Measurements from ENCODE around the gene ADGRG2. TPM values are rescaled to one million over a fixed set of nuclear protein-coding genes. Genes with fewer than 3 reads are reported as not detected.

The ADGRG2 gene
- total RNA-seq, 1 experiment from 2014 or later: 8.2 TPM

DNA sequence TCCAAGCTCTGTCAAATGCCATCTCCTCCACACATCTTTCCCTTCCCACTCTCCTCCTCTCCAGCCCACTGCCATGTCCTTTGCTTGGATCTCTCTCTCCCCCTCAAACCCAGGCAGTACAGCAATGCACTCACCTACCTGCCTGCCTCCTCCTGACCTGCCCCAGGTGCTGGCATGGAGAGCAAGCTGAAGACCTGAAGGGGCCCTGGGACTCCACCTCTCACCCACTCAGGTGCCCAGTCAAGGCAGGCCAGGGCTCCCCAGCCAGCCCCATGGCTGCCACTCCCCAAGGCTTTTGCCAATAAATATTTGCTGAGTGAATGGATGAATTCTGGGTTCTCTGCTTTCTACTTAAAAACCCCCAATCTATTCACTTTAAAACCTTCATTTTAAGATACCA lies 125.7 kb downstream of the ADGRG2 start:
- POLR2A ChIA-PET: no interaction called here
- TF ChIP-seq TCF7 (CRISPR knock-in tag; IDR thresholded peaks at IDR 0.05; ENCODE audit: low read depth): no peak
- TF ChIP-seq ZNF317 (CRISPR knock-in tag; IDR thresholded peaks at IDR 0.05; ENCODE audit: borderline replicate concordance, low read depth): no peak
- TF ChIP-seq NFE2L1 (CRISPR knock-in tag; IDR thresholded peaks at IDR 0.05): no peak
- no peak for TF ChIP-seq MXD4 (CRISPR knock-in tag; IDR thresholded peaks at IDR 0.05; ENCODE audit: borderline replicate concordance)
- TF ChIP-seq FOXP1 (CRISPR knock-in tag; IDR thresholded peaks at IDR 0.05; ENCODE audit: borderline replicate concordance): no peak
- TF ChIP-seq IRF2 (CRISPR knock-in tag; IDR thresholded peaks at IDR 0.05; ENCODE audit: borderline replicate concordance, low read depth): no peak
- no peak for TF ChIP-seq TEAD1 (CRISPR knock-in tag; IDR thresholded peaks at IDR 0.05)
- TF ChIP-seq, protein P1, sequence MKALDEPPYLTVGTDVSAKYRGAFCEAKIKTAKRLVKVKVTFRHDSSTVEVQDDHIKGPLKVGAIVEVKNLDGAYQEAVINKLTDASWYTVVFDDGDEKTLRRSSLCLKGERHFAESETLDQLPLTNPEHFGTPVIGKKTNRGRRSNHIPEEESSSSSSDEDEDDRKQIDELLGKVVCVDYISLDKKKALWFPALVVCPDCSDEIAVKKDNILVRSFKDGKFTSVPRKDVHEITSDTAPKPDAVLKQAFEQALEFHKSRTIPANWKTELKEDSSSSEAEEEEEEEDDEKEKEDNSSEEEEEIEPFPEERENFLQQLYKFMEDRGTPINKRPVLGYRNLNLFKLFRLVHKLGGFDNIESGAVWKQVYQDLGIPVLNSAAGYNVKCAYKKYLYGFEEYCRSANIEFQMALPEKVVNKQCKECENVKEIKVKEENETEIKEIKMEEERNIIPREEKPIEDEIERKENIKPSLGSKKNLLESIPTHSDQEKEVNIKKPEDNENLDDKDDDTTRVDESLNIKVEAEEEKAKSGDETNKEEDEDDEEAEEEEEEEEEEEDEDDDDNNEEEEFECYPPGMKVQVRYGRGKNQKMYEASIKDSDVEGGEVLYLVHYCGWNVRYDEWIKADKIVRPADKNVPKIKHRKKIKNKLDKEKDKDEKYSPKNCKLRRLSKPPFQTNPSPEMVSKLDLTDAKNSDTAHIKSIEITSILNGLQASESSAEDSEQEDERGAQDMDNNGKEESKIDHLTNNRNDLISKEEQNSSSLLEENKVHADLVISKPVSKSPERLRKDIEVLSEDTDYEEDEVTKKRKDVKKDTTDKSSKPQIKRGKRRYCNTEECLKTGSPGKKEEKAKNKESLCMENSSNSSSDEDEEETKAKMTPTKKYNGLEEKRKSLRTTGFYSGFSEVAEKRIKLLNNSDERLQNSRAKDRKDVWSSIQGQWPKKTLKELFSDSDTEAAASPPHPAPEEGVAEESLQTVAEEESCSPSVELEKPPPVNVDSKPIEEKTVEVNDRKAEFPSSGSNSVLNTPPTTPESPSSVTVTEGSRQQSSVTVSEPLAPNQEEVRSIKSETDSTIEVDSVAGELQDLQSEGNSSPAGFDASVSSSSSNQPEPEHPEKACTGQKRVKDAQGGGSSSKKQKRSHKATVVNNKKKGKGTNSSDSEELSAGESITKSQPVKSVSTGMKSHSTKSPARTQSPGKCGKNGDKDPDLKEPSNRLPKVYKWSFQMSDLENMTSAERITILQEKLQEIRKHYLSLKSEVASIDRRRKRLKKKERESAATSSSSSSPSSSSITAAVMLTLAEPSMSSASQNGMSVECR (CRISPR knock-in tag; IDR thresholded peaks at IDR 0.05; ENCODE audit: borderline replicate concordance): no peak
- TF ChIP-seq SMAD4 (CRISPR knock-in tag; IDR thresholded peaks at IDR 0.05): no peak
- no peak for TF ChIP-seq CREM (CRISPR knock-in tag; IDR thresholded peaks at IDR 0.05)
- TF ChIP-seq, protein P2, sequence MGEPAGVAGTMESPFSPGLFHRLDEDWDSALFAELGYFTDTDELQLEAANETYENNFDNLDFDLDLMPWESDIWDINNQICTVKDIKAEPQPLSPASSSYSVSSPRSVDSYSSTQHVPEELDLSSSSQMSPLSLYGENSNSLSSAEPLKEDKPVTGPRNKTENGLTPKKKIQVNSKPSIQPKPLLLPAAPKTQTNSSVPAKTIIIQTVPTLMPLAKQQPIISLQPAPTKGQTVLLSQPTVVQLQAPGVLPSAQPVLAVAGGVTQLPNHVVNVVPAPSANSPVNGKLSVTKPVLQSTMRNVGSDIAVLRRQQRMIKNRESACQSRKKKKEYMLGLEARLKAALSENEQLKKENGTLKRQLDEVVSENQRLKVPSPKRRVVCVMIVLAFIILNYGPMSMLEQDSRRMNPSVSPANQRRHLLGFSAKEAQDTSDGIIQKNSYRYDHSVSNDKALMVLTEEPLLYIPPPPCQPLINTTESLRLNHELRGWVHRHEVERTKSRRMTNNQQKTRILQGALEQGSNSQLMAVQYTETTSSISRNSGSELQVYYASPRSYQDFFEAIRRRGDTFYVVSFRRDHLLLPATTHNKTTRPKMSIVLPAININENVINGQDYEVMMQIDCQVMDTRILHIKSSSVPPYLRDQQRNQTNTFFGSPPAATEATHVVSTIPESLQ (CRISPR knock-in tag; IDR thresholded peaks at IDR 0.05): no peak
- DNase-seq (ENCODE audit: low spot score) (no peak), ATAC-seq (no peak; the same call in 1 of the 2 replicates)
- H3K27ac Mint-ChIP-seq: peak overlapping the region; percentile 53; the same call in 1 of the 2 replicates
- CTCF ChIA-PET: interaction anchor here (0.5 kb wide), 1 partner anchor 41 kb away, joined by 3 read pairs; no protein-coding TSS in a partner anchor
- no peak overlapping the region for H3K4me3 Mint-ChIP-seq
- peaks cover 26% of the 10 kb centered on the region for H3K4me1 Mint-ChIP-seq
- no peaks in the 10 kb centered on the region for H3K36me3 Mint-ChIP-seq
- no peaks in the 10 kb centered on the region for H3K9me3 Mint-ChIP-seq
- H3K27me3 Mint-ChIP-seq (ENCODE audit: low read depth): no peaks in the 10 kb centered on the region

DNA sequence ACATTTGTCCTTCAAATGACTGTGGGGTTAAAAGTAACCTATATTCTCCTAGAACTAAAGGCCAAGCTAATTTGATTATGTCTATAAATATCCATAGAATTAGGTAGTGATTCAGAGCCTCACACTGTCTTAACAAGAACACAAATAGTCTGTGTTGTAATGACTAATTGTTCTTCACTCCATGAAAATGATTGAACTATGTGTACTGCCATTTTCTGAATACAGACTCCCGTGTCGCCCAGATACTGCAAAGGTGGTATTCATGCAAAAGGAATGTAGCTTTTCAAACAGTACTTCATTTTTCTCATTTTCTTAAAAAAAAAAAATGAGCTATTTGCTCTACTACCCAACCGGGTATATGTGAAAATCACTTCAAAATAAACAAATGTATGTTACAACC lies 127.0 kb downstream of the ADGRG2 start:
- H3K36me3 Mint-ChIP-seq: no peaks in the 10 kb centered on the region
- ATAC-seq: no peak
- H3K4me1 Mint-ChIP-seq: peaks cover 26% of the 10 kb centered on the region
- no peak overlapping the region for H3K4me3 Mint-ChIP-seq
- CTCF ChIA-PET: interaction anchor here (1.9 kb wide), 1 partner anchor 10 kb away, joined by 5 read pairs; no protein-coding TSS in a partner anchor
- H3K27me3 Mint-ChIP-seq (ENCODE audit: low read depth): no peaks in the 10 kb centered on the region
- no peak for DNase-seq (ENCODE audit: low spot score)
- no peak overlapping the region for H3K27ac Mint-ChIP-seq
- TF ChIP-seq IRF2 (CRISPR knock-in tag; IDR thresholded peaks at IDR 0.05; ENCODE audit: borderline replicate concordance, low read depth) (no peak), NR3C1 (CRISPR knock-in tag; conservative IDR thresholded peaks at IDR 0.05; ENCODE audit: low read depth) (no peak)
- H3K9me3 Mint-ChIP-seq: no peaks in the 10 kb centered on the region
- POLR2A ChIA-PET: no interaction called here

DNA sequence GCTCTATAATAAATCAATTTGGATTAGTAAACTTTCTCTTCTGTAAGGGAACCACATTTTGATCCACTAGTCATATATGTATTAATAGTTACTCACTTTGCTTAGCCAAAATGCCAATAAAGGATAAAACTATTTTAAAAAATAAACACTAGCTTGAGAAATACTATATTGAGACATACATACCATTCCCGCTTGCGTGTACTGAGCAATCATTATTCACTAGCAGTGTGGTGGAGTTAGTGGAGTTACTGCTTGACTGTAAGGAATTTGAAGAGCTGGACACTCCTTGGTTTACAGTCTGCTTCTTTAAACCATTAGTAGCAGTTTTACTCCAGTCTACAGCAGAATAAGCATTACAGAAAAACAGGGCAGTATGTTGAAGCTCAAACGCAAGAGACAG lies 127.6 kb downstream of the ADGRG2 start:
- Mint-ChIP-seq H3K9me3 (no peaks in the 10 kb centered on the region), H3K36me3 (no peaks in the 10 kb centered on the region), H3K27me3 (ENCODE audit: low read depth) (no peaks in the 10 kb centered on the region), H3K4me1 (peaks cover 26% of the 10 kb centered on the region), H3K27ac (no peak overlapping the region), H3K4me3 (no peak overlapping the region)
- ATAC-seq (no peak), DNase-seq (ENCODE audit: low spot score) (no peak)
- TF ChIP-seq ZNF396 (CRISPR knock-in tag; IDR thresholded peaks at IDR 0.05; ENCODE audit: borderline replicate concordance) (no peak), ZNF263 (CRISPR knock-in tag; IDR thresholded peaks at IDR 0.05; ENCODE audit: low read depth) (no peak), CBFB (CRISPR knock-in tag; IDR thresholded peaks at IDR 0.05; ENCODE audit: low read depth) (no peak), SMAD3 (CRISPR knock-in tag; IDR thresholded peaks at IDR 0.05; ENCODE audit: borderline replicate concordance) (no peak)
- TF ChIP-seq, protein P3, sequence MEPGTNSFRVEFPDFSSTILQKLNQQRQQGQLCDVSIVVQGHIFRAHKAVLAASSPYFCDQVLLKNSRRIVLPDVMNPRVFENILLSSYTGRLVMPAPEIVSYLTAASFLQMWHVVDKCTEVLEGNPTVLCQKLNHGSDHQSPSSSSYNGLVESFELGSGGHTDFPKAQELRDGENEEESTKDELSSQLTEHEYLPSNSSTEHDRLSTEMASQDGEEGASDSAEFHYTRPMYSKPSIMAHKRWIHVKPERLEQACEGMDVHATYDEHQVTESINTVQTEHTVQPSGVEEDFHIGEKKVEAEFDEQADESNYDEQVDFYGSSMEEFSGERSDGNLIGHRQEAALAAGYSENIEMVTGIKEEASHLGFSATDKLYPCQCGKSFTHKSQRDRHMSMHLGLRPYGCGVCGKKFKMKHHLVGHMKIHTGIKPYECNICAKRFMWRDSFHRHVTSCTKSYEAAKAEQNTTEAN (CRISPR knock-in tag; IDR thresholded peaks at IDR 0.05): no peak
- TF ChIP-seq, protein P4, sequence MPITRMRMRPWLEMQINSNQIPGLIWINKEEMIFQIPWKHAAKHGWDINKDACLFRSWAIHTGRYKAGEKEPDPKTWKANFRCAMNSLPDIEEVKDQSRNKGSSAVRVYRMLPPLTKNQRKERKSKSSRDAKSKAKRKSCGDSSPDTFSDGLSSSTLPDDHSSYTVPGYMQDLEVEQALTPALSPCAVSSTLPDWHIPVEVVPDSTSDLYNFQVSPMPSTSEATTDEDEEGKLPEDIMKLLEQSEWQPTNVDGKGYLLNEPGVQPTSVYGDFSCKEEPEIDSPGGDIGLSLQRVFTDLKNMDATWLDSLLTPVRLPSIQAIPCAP (CRISPR knock-in tag; IDR thresholded peaks at IDR 0.05): no peak
- TF ChIP-seq, protein P5, sequence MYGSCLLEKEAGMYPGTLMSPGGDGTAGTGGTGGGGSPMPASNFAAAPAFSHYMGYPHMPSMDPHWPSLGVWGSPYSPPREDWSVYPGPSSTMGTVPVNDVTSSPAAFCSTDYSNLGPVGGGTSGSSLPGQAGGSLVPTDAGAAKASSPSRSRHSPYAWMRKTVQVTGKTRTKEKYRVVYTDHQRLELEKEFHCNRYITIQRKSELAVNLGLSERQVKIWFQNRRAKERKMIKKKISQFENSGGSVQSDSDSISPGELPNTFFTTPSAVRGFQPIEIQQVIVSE (CRISPR knock-in tag; IDR thresholded peaks at IDR 0.05; ENCODE audit: borderline replicate concordance): no peak
- TF ChIP-seq, protein P6, sequence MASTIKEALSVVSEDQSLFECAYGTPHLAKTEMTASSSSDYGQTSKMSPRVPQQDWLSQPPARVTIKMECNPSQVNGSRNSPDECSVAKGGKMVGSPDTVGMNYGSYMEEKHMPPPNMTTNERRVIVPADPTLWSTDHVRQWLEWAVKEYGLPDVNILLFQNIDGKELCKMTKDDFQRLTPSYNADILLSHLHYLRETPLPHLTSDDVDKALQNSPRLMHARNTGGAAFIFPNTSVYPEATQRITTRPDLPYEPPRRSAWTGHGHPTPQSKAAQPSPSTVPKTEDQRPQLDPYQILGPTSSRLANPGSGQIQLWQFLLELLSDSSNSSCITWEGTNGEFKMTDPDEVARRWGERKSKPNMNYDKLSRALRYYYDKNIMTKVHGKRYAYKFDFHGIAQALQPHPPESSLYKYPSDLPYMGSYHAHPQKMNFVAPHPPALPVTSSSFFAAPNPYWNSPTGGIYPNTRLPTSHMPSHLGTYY (CRISPR knock-in tag; IDR thresholded peaks at IDR 0.05): no peak
- POLR2A ChIA-PET: no interaction called here
- CTCF ChIA-PET: interaction anchor here (1.9 kb wide), 1 partner anchor 10 kb away, joined by 5 read pairs; no protein-coding TSS in a partner anchor

All from WTC11 (cell line).